Adrenal gland (tissue), 12 donors: ENCODE results near the gene SLC6A1. TPM values are rescaled to one million over a fixed set of nuclear protein-coding genes. Genes with fewer than 3 reads are reported as not detected.

Experiments
- DNase-seq, 7 donors: peaks; one replicate each; pipeline ENCODE4 v3.0.0-alpha.2; 2019 to 2020
- H3K27ac ChIP-seq, 5 donors: fragments of 200-600 bp; sonication (generic) in 4 of 5; 1 replicate in 3 of 5; 2 replicates in 2 of 5; pipeline versions ENCODE4 v1.5.1 to v1.8.0; 2016 to 2020; ENCODE audit warnings: mild to moderate bottlenecking in 1 of 5
- H3K27me3 ChIP-seq: fragments of 200-600 bp; 2 replicates; pipeline ENCODE4 v1.8.0; 2021
- H3K36me3 ChIP-seq, 2 donors: fragments of 200-600 bp; replicated peaks in 1 of 2; 1 replicate in 1 of 2; 2 replicates in 1 of 2; pipeline versions ENCODE4 v1.5.1 to v1.8.0; 2018 to 2022
- H3K4me1 ChIP-seq, 2 donors: fragments of 200-600 bp; replicated peaks in 1 of 2; 1 replicate in 1 of 2; 2 replicates in 1 of 2; pipeline versions ENCODE4 v1.5.1 to v1.8.0; 2018 to 2021
- H3K4me3 ChIP-seq, 4 donors: fragments of 200-600 bp; sonication (generic) in 3 of 4; one replicate each; pipeline ENCODE4 v1.5.1; 2016 to 2018
- H3K9me3 ChIP-seq, 3 donors: fragments of 200-600 bp; sonication (generic) in 1 of 3; replicated peaks in 1 of 3; 1 replicate in 2 of 3; 2 replicates in 1 of 3; pipeline versions ENCODE4 v1.5.1 to v1.8.0; 2016 to 2021
- POLR2A ChIP-seq, 2 donors: fragments of 450-650 bp; IDR thresholded peaks; one replicate each; pipeline ENCODE4 v1.6.1; 2017; ENCODE audit warnings: antibody characterized with exemption in 2 of 2, mild to moderate bottlenecking in 2 of 2, moderate library complexity in 1 of 2
- WGBS, 4 donors: extraction: QIAGEN DNeasy Blood & Tissue Kit in 2 of 4; methylation state at CpG; one replicate each; pipeline versions ENCODE4 v1.1.5 to v1.1.7; 2013 to 2017; 5-methylcytosine and 5-hydroxymethylcytosine counted together
- intact Hi-C, 2 donors: fragments of 100-400 bp; cut with DNase I; formaldehyde crosslinking; loops; one replicate each; pipeline versions ENCODE4 v1.14.1 to v1.15.0; 2022 to 2023
- polyA plus RNA-seq, 3 donors: library from polyadenylated mRNA; stranded (reverse); fragments of 200-250 nt in 2 of 3; fragments of 350-450 nt in 1 of 3; fragmentation: Illumina TruSeq in 1 of 3; extraction: RNeasy Lipid Tissue Mini Kit (QIAGEN cat#74804) in 1 of 3; gene quantifications; one replicate each; pipeline ENCODE4 v1.2.3, GENCODE V29; 2013 to 2014
- total RNA-seq, 9 donors: library from RNA; depleted of rRNA in 4 of 9; stranded (reverse); fragments of >200 nt in 4 of 9; fragments of 120-200 nt in 1 of 9; fragmentation: NEBNext Ultra II Directional in 1 of 9; extraction: Animal tissue kit (Norgen Biotek cat#: 25700) in 1 of 9; gene quantifications; one replicate each; pipeline versions ENCODE4 v1.1.0 to v1.2.4, GENCODE V29; 2013 to 2023
- TF ChIP-seq, protein P1 (sequence below), 6 experiments: fragments of 450-650 bp in 4 of 6; fragments of 200-600 bp in 2 of 6; sonication (generic) in 1 of 6; IDR thresholded peaks; 1 replicate in 5 of 6; 2 replicates in 1 of 6; pipeline versions ENCODE4 v1.5.1 to v1.8.0; 2016 to 2021; ENCODE audit warnings: antibody characterized with exemption in 6 of 6, mild to moderate bottlenecking in 2 of 6, moderate library complexity in 1 of 6
- donor health status: healthy with polysubstance abuse.
- donor health status: Bipolar disorder and iron deficiency.
- donor health status: DM: yes; HTN: yes; CAD: no.
- donor health status: DM: no; HTN: no; CAD: no.
- donor health status: DM: no; HTN: no; CAD: no.
- donor health status: DM: yes; HTN: yes; CAD: no.

The SLC6A1 gene
- total and polyA plus RNA-seq, 12 donors = 0.06 to 1.8 (median 0.47) TPM

DNA sequence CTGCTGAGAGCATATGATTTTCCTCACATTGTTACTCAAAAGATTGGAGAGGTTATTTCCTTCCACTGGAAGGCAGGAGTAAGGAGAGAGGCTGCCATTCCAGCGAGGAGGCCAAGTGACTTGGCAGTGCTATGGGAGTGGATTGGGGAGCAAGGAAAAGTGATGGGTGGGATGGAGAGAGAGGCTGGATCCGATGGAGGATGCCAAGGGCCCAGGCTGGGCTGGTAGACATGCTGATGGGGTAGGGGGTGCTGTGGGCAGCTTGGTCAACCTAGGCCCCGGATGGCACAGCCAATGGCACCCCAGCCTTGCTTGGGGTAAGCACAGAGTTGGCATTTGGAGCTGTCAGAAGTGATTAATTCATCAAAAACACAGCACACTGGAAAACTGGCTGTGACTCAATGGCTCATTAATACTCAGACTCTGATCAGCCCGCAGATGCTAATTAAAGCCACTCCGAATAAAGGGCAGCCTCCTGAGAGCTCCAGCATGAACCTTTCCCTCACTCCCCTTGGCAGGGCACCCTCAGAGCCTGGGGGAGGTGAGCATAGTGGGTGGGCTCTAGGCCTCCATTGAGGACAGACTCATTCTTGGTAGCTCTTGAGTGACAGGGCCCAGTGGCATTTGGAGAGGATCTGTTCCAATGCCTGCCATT lies 22.1 kb upstream of the SLC6A1 start:
- H3K9me3 ChIP-seq = no peaks in the 10 kb centered on the region
- H3K4me1 ChIP-seq = no peaks in the 10 kb centered on the region
- DNase-seq = no peak
- H3K27me3 ChIP-seq = peaks cover 4% of the 10 kb centered on the region
- no peak overlapping the region for H3K27ac ChIP-seq
- H3K36me3 ChIP-seq = no peaks in the 10 kb centered on the region
- no peak overlapping the region for H3K4me3 ChIP-seq
- WGBS, 4 donors = 66 to 92% (median 76%) methylated on average over 3 to 5 of the region's 5 CpGs
- TF ChIP-seq POLR2A (IDR thresholded peaks at IDR 0.05) = no peak
- TF ChIP-seq, protein P1, sequence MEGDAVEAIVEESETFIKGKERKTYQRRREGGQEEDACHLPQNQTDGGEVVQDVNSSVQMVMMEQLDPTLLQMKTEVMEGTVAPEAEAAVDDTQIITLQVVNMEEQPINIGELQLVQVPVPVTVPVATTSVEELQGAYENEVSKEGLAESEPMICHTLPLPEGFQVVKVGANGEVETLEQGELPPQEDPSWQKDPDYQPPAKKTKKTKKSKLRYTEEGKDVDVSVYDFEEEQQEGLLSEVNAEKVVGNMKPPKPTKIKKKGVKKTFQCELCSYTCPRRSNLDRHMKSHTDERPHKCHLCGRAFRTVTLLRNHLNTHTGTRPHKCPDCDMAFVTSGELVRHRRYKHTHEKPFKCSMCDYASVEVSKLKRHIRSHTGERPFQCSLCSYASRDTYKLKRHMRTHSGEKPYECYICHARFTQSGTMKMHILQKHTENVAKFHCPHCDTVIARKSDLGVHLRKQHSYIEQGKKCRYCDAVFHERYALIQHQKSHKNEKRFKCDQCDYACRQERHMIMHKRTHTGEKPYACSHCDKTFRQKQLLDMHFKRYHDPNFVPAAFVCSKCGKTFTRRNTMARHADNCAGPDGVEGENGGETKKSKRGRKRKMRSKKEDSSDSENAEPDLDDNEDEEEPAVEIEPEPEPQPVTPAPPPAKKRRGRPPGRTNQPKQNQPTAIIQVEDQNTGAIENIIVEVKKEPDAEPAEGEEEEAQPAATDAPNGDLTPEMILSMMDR (IDR thresholded peaks at IDR 0.05) = no peak
- intact Hi-C loops = no loop called here

DNA sequence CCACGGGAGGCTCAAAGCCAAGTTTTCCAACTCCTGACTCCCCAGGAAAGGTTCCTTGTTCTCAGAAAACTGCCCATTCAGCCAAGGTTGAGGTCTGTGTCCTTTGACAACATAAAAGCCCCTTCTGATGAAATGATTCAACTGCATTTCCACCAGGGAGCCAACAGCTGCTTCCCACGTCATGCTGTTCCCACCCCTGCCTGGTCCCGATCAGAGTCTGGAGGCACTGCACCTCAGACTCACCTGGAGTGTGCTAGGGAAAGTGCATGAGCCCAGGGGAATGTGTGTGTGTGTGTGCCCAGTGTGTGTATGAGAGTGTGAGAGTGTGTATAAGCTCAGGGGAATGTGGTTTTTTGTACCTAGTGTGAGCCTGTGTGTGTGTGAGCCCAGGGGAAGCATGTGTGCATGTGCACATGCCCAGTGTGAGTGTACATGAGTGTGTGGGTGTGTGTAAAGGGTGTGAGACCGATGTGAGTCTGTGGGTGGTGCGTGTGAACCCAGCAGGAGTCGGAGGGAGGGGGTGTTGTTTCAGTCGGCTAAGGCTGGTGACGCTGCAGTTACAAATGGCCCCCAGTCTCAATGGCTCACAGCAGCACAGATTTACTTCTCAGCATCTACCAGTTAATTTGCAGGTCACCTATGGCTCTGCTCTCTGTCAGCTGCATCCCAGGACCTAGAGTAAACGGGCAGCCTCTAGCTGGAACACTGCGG lies 20.3 kb upstream of the SLC6A1 start:
- 34 to 43% (median 42%) methylated on average over 10 of the region's 10 CpGs for WGBS, 4 donors
- Histone ChIP-seq H3K27ac (no peak overlapping the region), H3K27me3 (peaks cover 4% of the 10 kb centered on the region), H3K4me3 (no peak overlapping the region), H3K4me1 (no peaks in the 10 kb centered on the region), H3K9me3 (no peaks in the 10 kb centered on the region), H3K36me3 (no peaks in the 10 kb centered on the region)
- TF ChIP-seq, protein P1 (IDR thresholded peaks at IDR 0.05) = no peak
- no peak for TF ChIP-seq POLR2A (IDR thresholded peaks at IDR 0.05)
- no peak for DNase-seq
- intact Hi-C loops = no loop called here

DNA sequence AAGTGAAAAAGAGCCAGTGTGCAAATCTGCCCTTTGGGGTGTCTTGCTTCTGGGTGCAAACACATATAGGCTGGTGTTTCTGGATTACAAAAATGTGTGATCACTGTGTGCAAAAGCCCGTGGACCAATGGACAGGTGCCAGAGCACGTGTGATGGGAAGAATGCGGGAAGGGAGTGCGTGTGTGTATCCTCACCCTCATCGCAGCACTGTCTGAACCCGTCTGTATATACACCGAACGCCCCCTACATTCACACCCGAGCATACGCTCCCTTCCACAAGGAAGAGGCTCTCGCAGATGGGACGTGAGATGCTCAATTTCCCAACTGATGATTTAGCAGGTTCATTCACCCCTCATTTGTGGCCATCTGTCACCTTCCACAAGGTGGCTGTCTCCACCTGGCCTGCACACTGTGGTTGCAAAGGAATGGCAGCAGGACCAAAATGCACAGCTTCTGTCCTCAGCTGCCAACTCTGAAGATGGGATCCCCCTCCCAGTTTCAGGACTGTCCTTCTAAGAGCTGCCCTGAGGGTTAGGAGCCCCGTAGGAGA lies 19.4 kb upstream of the SLC6A1 start:
- Histone ChIP-seq H3K9me3 (no peaks in the 10 kb centered on the region), H3K27me3 (peaks cover 4% of the 10 kb centered on the region), H3K36me3 (no peaks in the 10 kb centered on the region), H3K4me3 (no peak overlapping the region), H3K4me1 (no peaks in the 10 kb centered on the region), H3K27ac (no peak overlapping the region)
- TF ChIP-seq, protein P1 (IDR thresholded peaks at IDR 0.05) = no peak
- no peak for TF ChIP-seq POLR2A (IDR thresholded peaks at IDR 0.05)
- DNase-seq = no peak
- WGBS, 4 donors = 63 to 81% (median 77%) methylated on average over 13 of the region's 13 CpGs
- intact Hi-C loops = no loop called here

DNA sequence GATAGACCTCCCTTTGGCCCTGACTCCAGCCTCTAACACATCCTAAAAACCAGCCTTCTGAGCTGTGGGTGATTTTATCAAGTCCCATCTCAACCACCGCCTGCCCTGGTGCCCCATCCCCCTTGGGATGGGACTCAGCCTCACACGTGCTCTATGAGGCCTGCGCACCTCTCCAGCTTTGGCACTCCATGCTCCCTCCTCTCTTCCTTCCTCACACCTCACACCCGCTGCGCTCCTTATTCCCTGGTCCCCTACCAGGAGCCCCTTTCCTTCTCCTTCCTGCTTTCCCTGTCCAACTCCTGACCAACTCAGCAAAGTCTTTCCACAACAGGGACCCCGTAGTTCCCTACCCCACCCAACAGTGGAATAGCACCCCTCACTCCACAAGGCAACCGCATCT lies 18.4 kb upstream of the SLC6A1 start:
- H3K36me3 ChIP-seq = no peaks in the 10 kb centered on the region
- H3K27ac ChIP-seq = no peak overlapping the region
- no peaks in the 10 kb centered on the region for H3K4me1 ChIP-seq
- intact Hi-C loops = no loop called here
- DNase-seq = no peak
- H3K9me3 ChIP-seq = no peaks in the 10 kb centered on the region
- H3K27me3 ChIP-seq = peaks cover 4% of the 10 kb centered on the region
- no peak for TF ChIP-seq POLR2A (IDR thresholded peaks at IDR 0.05)
- TF ChIP-seq, protein P1 (IDR thresholded peaks at IDR 0.05) = no peak
- H3K4me3 ChIP-seq = no peak overlapping the region
- 77 to 83% (median 80%) methylated on average over 7 of the region's 7 CpGs for WGBS, 4 donors
